ENCODE measurements around the gene LRRC47.
"Not testable (repeated sequence)": the region's sequence is repeated elsewhere in the genome, so short reads cannot be mapped to it uniquely, and the experiment has no call there.

Gene LRRC47

GRCh38 chr1:3820316-3820715 is 24.0 kb upstream of the LRRC47 start:
- H3K36me3 ChIP-seq (ENCODE audit: insufficient read depth, low read length): no peaks in the 10 kb centered on the region; the same call in 1 of the 2 replicates
- H3K27ac ChIP-seq: no peak overlapping the region
- DNase-seq (ENCODE audit: low read depth, low spot score): no peak
- H3K9ac ChIP-seq (ENCODE audit: insufficient read length): no peak overlapping the region
- H3K4me3 ChIP-seq: no peak overlapping the region
- no peaks in the 10 kb centered on the region for H3K9me3 ChIP-seq (ENCODE audit: low read depth, low read length)
- TF ChIP-seq EZH2 (IDR thresholded peaks at IDR 0.05): no peak
- TF ChIP-seq POLR2AphosphoS5 (IDR thresholded peaks at IDR 0.05; ENCODE audit: borderline replicate concordance, low read depth, low read length): no peak
- no peak for TF ChIP-seq FOXP2 (optimal IDR thresholded peaks at IDR 0.05; ENCODE audit: control extremely low read depth, extremely low read length, insufficient read depth)

DNA sequence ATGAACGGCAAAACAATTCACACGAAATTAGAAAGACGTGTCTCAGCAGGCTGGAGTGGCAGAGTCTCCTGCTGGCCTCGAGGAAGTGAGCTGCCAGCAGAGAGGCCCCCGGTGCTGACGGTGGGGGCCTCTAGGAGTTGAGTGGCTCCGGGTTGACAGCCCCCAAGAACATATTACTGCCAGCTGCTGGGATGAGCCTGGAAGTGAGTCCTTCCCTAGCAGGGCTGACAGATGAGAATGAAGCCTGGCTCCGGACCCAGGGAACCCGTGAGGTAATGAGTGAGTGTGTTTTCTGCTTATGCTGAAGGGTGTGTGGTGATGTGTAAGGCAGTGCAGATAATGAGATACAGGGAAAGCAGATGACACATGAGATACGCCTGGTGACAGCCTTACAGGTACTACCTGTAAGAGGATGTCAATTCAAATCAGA is 23.5 kb upstream of the LRRC47 start:
- Histone ChIP-seq H3K9me3 (ENCODE audit: low read depth, low read length) (no peaks in the 10 kb centered on the region), H3K36me3 (ENCODE audit: insufficient read depth, low read length) (no peaks in the 10 kb centered on the region), H3K9ac (ENCODE audit: insufficient read length) (no peak overlapping the region), H3K27ac (no peak overlapping the region), H3K4me3 (no peak overlapping the region)
- TF ChIP-seq FOXP2 (optimal IDR thresholded peaks at IDR 0.05; ENCODE audit: control extremely low read depth, extremely low read length, insufficient read depth) (no peak), POLR2AphosphoS5 (IDR thresholded peaks at IDR 0.05; ENCODE audit: borderline replicate concordance, low read depth, low read length) (no peak), EZH2 (IDR thresholded peaks at IDR 0.05) (no peak)
- DNase-seq (ENCODE audit: low read depth, low spot score): no peak

DNA sequence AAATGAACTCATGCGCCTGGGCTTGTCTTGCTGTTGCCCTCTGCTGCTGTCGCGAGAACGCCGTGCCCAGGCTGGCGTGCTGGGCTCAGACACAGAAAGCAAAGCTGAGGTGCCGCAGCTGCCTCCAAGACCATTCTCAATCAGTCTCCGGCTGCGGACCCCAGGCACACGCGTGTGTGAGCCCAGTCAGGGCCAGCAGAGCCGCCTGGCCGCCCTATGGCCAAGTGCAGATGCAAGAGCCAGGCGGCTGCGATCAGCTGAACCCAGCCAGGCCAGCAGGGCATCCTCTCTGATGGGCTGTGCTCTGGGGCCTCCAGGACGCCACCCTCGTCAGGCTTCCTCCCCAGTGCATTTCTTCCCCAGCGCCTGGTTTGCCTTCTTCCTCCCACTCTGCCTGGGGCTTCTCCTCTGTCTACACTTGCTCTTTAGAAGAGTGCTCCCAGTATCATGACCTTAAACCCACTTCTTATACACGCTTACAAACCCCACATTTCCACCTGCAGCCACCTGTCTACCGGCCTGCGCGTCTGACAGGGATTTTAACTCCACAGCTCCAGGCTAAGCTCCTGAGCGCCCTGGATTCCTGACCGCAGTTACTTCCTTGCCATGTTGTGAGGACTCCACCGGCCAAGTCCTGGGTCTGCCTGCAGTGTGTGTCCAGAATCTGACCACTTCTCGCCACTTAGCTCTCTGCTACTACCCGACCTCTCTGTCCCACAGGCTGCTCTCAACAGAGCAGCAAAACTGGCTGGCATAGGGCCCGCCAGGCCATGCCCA is 21.7 kb upstream of the LRRC47 start:
- no peak overlapping the region for H3K4me3 ChIP-seq
- no peak for DNase-seq (ENCODE audit: low read depth, low spot score)
- H3K36me3 ChIP-seq (ENCODE audit: insufficient read depth, low read length): no peaks in the 10 kb centered on the region
- H3K9ac ChIP-seq (ENCODE audit: insufficient read length): no peak overlapping the region
- H3K9me3 ChIP-seq (ENCODE audit: low read depth, low read length): no peaks in the 10 kb centered on the region
- H3K27ac ChIP-seq: no peak overlapping the region
- TF ChIP-seq POLR2AphosphoS5 (IDR thresholded peaks at IDR 0.05; ENCODE audit: borderline replicate concordance, low read depth, low read length) (no peak), FOXP2 (optimal IDR thresholded peaks at IDR 0.05; ENCODE audit: control extremely low read depth, extremely low read length, insufficient read depth) (no peak), EZH2 (IDR thresholded peaks at IDR 0.05) (no peak)

DNA sequence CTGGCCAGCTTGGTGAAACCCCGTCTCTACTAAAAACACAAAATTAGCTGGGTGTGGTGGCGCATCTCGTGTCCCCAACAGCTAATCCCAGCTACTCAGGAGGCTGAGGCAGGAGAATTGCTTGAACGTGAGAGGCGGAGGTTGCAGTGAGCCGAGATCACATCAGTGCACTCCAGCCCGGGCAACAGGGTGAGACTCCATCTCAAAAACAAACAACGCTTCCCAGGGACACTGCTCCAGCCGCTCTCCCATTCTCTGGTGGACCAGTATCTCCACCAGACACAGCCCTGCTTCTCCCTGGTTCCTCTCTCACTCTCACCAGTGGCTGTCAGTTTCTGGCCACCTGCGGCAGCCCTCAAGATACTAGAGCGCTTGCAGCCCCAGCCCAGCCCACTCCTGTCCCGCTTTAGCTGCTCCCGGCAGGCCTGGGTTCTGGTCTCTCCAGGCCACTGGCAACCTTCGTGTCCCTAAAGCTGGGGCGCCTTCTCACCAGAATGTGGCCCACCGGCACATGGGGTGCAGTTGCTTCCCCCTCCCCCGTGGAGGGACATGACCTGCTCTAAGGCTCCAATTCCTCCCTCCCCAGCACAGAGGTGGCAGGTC is 20.9 kb upstream of the LRRC47 start:
- DNase-seq (ENCODE audit: low read depth, low spot score): no peak
- Histone ChIP-seq H3K27ac (no peak overlapping the region), H3K4me3 (no peak overlapping the region), H3K9ac (ENCODE audit: insufficient read length) (no peak overlapping the region), H3K36me3 (ENCODE audit: insufficient read depth, low read length) (no peaks in the 10 kb centered on the region), H3K9me3 (ENCODE audit: low read depth, low read length) (no peaks in the 10 kb centered on the region)
- TF ChIP-seq FOXP2 (optimal IDR thresholded peaks at IDR 0.05; ENCODE audit: control extremely low read depth, extremely low read length, insufficient read depth) (no peak), EZH2 (IDR thresholded peaks at IDR 0.05) (no peak), POLR2AphosphoS5 (IDR thresholded peaks at IDR 0.05; ENCODE audit: borderline replicate concordance, low read depth, low read length) (no peak)

- H3K4me3 ChIP-seq: no peak overlapping the region
- H3K36me3 ChIP-seq (ENCODE audit: insufficient read depth, low read length): no peaks in the 10 kb centered on the region
- no peaks in the 10 kb centered on the region for H3K9me3 ChIP-seq (ENCODE audit: low read depth, low read length)
- DNase-seq (ENCODE audit: low read depth, low spot score): no peak
- no peak overlapping the region for H3K9ac ChIP-seq (ENCODE audit: insufficient read length)
- no peak overlapping the region for H3K27ac ChIP-seq
- TF ChIP-seq POLR2AphosphoS5 (IDR thresholded peaks at IDR 0.05; ENCODE audit: borderline replicate concordance, low read depth, low read length) (no peak), FOXP2 (optimal IDR thresholded peaks at IDR 0.05; ENCODE audit: control extremely low read depth, extremely low read length, insufficient read depth) (no peak), EZH2 (IDR thresholded peaks at IDR 0.05) (no peak)
Observed at GRCh38 chr1:3816331-3817137, 20.2 kb upstream of the LRRC47 start.

DNA sequence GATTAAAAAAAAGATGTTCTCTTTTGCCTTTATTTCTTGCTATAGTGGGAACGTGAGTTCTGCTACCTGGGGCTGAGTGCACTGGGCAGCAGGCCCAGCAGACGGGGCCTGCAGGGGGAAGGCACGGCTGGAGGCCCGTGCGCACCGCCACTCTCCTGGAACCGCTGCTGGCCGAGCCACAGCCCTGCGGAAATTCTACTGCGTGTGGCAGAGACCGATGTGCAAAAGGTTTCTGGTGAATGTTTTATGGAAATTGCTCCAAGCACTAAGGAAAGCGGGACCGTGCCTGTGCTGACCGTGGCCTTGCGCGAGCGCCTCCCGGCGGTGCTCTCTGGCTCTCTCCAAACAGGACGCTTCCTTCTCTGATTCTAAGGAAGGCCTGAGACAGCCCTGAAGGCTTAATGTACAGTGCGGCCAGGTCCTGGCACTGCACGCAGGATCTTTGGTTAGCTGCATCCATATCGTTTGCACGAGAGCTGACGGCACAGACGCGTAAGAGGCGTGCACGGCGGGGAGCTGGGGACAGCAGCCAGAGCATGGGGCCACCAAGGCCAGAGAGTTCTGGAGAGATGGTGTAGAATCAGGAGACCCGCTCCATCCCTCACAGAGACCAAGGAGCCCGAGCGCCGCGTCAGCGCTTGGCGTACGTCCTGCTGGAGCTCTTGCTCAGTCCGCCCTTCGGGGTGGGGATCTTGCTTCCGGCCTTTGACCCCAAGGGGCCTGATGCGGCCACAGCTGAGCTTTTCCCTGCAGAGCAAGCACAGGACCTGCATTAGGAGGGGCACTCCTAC is 18.7 kb upstream of the LRRC47 start:
- no peak for TF ChIP-seq POLR2AphosphoS5 (IDR thresholded peaks at IDR 0.05; ENCODE audit: borderline replicate concordance, low read depth, low read length)
- no peak for TF ChIP-seq EZH2 (IDR thresholded peaks at IDR 0.05)
- TF ChIP-seq FOXP2 (optimal IDR thresholded peaks at IDR 0.05; ENCODE audit: control extremely low read depth, extremely low read length, insufficient read depth): no peak
- Histone ChIP-seq H3K27ac (no peak overlapping the region), H3K36me3 (ENCODE audit: insufficient read depth, low read length) (no peaks in the 10 kb centered on the region), H3K9me3 (ENCODE audit: low read depth, low read length) (no peaks in the 10 kb centered on the region), H3K9ac (ENCODE audit: insufficient read length) (no peak overlapping the region), H3K4me3 (no peak overlapping the region)
- DNase-seq (ENCODE audit: low read depth, low spot score): no peak

DNA sequence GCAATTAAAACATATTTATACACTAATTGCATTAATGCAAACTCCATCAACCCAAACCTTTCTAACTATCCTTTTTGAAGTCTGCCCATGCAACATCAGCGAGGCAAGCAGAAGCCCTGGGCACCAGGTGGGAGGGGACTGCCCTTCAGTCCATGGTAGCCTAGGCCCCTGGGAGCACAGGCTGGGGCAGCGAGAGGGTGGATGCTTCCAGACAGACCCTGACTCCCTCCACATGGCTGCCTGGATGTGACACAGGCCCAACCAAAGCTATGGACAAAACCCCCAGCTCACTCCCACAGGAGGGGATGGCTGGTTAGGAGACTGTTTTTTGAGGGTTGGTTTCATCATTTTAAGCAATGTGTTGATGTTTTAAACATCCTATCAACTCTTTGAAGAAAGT is 17.8 kb upstream of the LRRC47 start:
- H3K9ac ChIP-seq (ENCODE audit: insufficient read length): no peak overlapping the region
- no peaks in the 10 kb centered on the region for H3K36me3 ChIP-seq (ENCODE audit: insufficient read depth, low read length)
- TF ChIP-seq EZH2 (IDR thresholded peaks at IDR 0.05) (no peak), POLR2AphosphoS5 (IDR thresholded peaks at IDR 0.05; ENCODE audit: borderline replicate concordance, low read depth, low read length) (no peak), FOXP2 (optimal IDR thresholded peaks at IDR 0.05; ENCODE audit: control extremely low read depth, extremely low read length, insufficient read depth) (no peak)
- no peaks in the 10 kb centered on the region for H3K9me3 ChIP-seq (ENCODE audit: low read depth, low read length)
- H3K4me3 ChIP-seq: no peak overlapping the region
- no peak overlapping the region for H3K27ac ChIP-seq
- no peak for DNase-seq (ENCODE audit: low read depth, low spot score)

DNA sequence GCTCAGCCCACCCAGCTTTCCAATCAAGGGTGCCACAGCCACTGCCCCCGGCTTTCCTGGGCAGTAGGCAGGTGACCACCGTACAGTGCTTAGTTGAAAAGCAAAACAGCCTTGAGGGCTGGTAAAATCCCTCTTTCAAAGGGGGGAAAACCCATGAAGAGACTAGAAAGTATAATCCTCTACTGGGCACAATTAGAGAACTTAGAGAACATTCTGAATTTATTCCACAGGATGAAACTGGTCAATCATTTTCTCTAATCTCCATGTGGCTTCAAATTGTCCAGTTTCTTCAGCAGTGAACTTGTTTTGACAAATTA is 15.3 kb upstream of the LRRC47 start:
- Histone ChIP-seq H3K9ac (ENCODE audit: insufficient read length) (no peak overlapping the region), H3K4me3 (no peak overlapping the region), H3K27ac (no peak overlapping the region), H3K36me3 (ENCODE audit: insufficient read depth, low read length) (no peaks in the 10 kb centered on the region), H3K9me3 (ENCODE audit: low read depth, low read length) (no peaks in the 10 kb centered on the region)
- TF ChIP-seq EZH2 (IDR thresholded peaks at IDR 0.05): no peak
- DNase-seq (ENCODE audit: low read depth, low spot score): no peak

DNA sequence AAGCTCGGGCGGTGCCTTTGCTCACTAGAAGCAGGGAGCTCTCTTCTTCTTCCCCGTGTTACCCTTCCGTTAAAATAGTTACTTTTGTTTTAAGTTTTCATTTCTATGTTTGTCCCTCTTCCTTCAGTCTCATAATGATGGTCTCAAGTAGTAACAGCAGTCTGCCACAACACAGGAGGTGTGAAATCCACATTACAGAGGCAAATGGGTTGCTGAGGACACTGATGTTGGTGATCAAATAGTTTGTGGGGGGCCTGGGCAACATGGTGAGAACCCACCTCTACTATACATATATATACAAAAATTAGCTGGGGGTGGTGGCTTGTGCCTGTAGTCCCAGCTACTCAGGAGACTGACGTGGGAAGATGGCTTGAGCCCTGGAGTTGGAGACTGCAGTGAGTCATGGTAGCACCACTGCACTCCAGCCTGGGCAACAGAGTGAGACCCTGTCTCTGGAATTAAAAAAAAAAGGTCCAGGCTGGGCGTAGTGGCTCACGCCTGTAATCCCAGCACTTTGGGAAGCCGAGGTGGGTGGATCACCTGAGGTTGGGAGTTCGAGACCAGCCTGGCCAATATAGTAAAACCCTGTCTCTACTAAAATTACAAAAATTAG is 14.0 kb upstream of the LRRC47 start:
- H3K4me3 ChIP-seq; H3K36me3 ChIP-seq (ENCODE audit: insufficient read depth, low read length); H3K9me3 ChIP-seq (ENCODE audit: low read depth, low read length); H3K27ac ChIP-seq; H3K9ac ChIP-seq (ENCODE audit: insufficient read length); DNase-seq (ENCODE audit: low read depth, low spot score): not testable (repeated sequence)
